ENCODE data around the gene DNAH1. TPM values are rescaled to one million over a fixed set of nuclear protein-coding genes. Genes with fewer than 3 reads are reported as not detected.

The DNAH1 gene
- total and polyA plus RNA-seq, 2 donors (not counting 1 experiment from before 2014, with no cell fraction given) = 47.2 to 59.2 TPM

DNA sequence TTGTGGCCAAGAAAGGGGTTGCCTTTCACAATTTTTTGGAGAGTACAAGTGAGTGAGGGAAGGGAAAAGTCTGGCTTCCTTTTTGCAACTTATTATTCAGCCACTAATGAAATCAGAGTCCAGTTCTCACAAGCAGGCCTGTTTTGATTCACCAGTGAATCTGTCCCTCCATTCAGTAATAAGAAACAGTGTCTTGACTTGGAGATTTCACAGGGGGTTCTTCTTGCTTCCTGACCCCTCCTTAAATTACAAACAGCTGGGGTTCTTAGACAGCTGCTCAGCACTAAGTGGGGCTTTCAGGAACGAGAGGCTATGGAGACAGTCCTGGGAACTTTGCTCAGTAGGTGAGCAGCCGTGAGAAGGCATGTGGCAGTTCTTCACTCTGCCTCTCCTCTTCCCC is 104.3 kb downstream of the DNAH1 start:
- ATAC-seq (ENCODE audit: low read depth) = no peak
- H3K9me3 Mint-ChIP-seq (ENCODE audit: insufficient read depth) = no peaks in the 10 kb centered on the region
- CTCF ChIA-PET = interaction anchor here (1.2 to 2.0 kb wide), 2 partner anchors 8 to 9 kb away, joined by 3 to 7 read pairs; no protein-coding TSS in a partner anchor

DNA sequence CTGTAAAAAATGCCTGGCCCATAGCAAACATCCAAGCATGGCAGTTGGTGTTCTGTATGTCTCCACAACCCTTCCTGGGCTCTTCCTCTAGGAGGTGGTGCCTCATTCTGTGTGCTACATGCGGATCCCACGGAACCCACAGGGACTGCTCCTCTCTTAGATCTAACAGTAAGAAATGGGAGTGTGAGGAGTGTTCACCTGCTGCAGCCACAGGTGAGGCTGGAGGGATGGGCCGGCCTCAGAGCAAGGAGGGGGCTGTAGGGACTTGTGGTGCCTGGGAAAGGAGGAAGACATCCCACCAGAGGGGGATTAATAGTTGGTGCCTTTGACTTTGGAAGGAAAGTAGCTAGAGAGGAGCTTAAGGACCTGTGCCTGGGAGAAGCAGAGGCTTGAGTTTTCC is 106.5 kb downstream of the DNAH1 start:
- Histone ChIP-seq H3K27ac (ENCODE audit: low read length in 2 of 2) (no peak overlapping the region), H3K9ac (ENCODE audit: low read length) (no peak overlapping the region), H4K20me1 (ENCODE audit: control insufficient read depth, insufficient read depth, low read length, poor library complexity, severe bottlenecking) (no peaks in the 10 kb centered on the region), H3K79me2 (ENCODE audit: control insufficient read depth, insufficient read depth, low read length) (no peaks in the 10 kb centered on the region), H3K36me3 (replicated peaks in 1 of 2; ENCODE audit: control extremely low read depth in 1 of 2, control insufficient read depth in 1 of 2, extremely low read depth in 1 of 2, insufficient read depth in 2 of 2, low read length in 1 of 2) (peaks cover 0 to 7% of the 10 kb centered on the region in 2 experiments), H3K4me1 (ENCODE audit: control insufficient read depth in 2 of 2, insufficient read depth in 2 of 2, low read length in 2 of 2) (no peaks in the 10 kb centered on the region), H3K4me3 (ENCODE audit: control extremely low read depth in 1 of 5, extremely low read depth in 1 of 5, insufficient read depth in 1 of 5, low read depth in 2 of 5, low read length in 4 of 5) (no peak overlapping the region), H2AFZ (ENCODE audit: insufficient read depth, low read depth, low read length, poor library complexity, severe bottlenecking) (no peak overlapping the region), H3K27me3 (replicated peaks in 1 of 4; ENCODE audit: control extremely low read depth in 1 of 4, control insufficient read depth in 3 of 4, insufficient read depth in 4 of 4, low read length in 3 of 4) (no peaks in the 10 kb centered on the region), H3K4me2 (replicated peaks; ENCODE audit: low read depth, low read length, poor library complexity, severe bottlenecking) (no peak overlapping the region), H3K9me3 (ENCODE audit: control extremely low read depth in 1 of 3, control insufficient read depth in 2 of 3, insufficient read depth in 1 of 3, low read length in 2 of 3) (no peaks in the 10 kb centered on the region)
- DNase-seq (no peak), ATAC-seq (ENCODE audit: low read depth) (no peak)
- WGBS (ENCODE audit: insufficient coverage) = 100% methylated on average over 3 of the region's 3 CpGs
- intact Hi-C loops (cut with micrococcal nuclease) = no loop called here
- Mint-ChIP-seq H3K27ac (no peak overlapping the region), H3K27me3 (no peaks in the 10 kb centered on the region), H3K4me3 (no peak overlapping the region), H3K9me3 (ENCODE audit: insufficient read depth) (no peaks in the 10 kb centered on the region), H3K4me1 (no peaks in the 10 kb centered on the region)
- TF ChIP-seq, protein P1, sequence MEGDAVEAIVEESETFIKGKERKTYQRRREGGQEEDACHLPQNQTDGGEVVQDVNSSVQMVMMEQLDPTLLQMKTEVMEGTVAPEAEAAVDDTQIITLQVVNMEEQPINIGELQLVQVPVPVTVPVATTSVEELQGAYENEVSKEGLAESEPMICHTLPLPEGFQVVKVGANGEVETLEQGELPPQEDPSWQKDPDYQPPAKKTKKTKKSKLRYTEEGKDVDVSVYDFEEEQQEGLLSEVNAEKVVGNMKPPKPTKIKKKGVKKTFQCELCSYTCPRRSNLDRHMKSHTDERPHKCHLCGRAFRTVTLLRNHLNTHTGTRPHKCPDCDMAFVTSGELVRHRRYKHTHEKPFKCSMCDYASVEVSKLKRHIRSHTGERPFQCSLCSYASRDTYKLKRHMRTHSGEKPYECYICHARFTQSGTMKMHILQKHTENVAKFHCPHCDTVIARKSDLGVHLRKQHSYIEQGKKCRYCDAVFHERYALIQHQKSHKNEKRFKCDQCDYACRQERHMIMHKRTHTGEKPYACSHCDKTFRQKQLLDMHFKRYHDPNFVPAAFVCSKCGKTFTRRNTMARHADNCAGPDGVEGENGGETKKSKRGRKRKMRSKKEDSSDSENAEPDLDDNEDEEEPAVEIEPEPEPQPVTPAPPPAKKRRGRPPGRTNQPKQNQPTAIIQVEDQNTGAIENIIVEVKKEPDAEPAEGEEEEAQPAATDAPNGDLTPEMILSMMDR (IDR thresholded peaks at IDR 0.05) = no peak
- no peak for TF ChIP-seq EZH2 (IDR thresholded peaks at IDR 0.05; ENCODE audit: borderline replicate concordance, insufficient read depth, low read depth, low read length, poor library complexity, severe bottlenecking)
- CTCF ChIA-PET = interaction anchor here (1.0 to 1.9 kb wide), 2 partner anchors 10 to 11 kb away, joined by 4 to 8 read pairs; no protein-coding TSS in a partner anchor
- POLR2A ChIA-PET = no interaction called here

More for the DNA sequence above, 104.3 kb downstream of the DNAH1 start:
- intact Hi-C loops (cut with micrococcal nuclease) = no loop called here
- Histone ChIP-seq H3K9ac (ENCODE audit: low read length) (no peak overlapping the region), H3K4me2 (replicated peaks; ENCODE audit: low read depth, low read length, poor library complexity, severe bottlenecking) (no peak overlapping the region), H3K9me3 (ENCODE audit: control extremely low read depth in 1 of 3, control insufficient read depth in 2 of 3, insufficient read depth in 1 of 3, low read length in 2 of 3) (no peaks in the 10 kb centered on the region), H2AFZ (ENCODE audit: insufficient read depth, low read depth, low read length, poor library complexity, severe bottlenecking) (no peak overlapping the region), H3K4me1 (ENCODE audit: control insufficient read depth in 2 of 2, insufficient read depth in 2 of 2, low read length in 2 of 2) (no peaks in the 10 kb centered on the region), H3K4me3 (ENCODE audit: control extremely low read depth in 1 of 5, extremely low read depth in 1 of 5, insufficient read depth in 1 of 5, low read depth in 2 of 5, low read length in 4 of 5) (no peak overlapping the region), H4K20me1 (ENCODE audit: control insufficient read depth, insufficient read depth, low read length, poor library complexity, severe bottlenecking) (no peaks in the 10 kb centered on the region), H3K27ac (ENCODE audit: low read length in 2 of 2) (no peak overlapping the region), H3K79me2 (ENCODE audit: control insufficient read depth, insufficient read depth, low read length) (no peaks in the 10 kb centered on the region), H3K27me3 (replicated peaks in 1 of 4; ENCODE audit: control extremely low read depth in 1 of 4, control insufficient read depth in 3 of 4, insufficient read depth in 4 of 4, low read length in 3 of 4) (no peaks in the 10 kb centered on the region), H3K36me3 (replicated peaks in 1 of 2; ENCODE audit: control extremely low read depth in 1 of 2, control insufficient read depth in 1 of 2, extremely low read depth in 1 of 2, insufficient read depth in 2 of 2, low read length in 1 of 2) (peaks cover 0 to 7% of the 10 kb centered on the region in 2 experiments)
- Mint-ChIP-seq H3K4me1 (peaks cover 2% of the 10 kb centered on the region), H3K27ac (no peak overlapping the region), H3K27me3 (no peaks in the 10 kb centered on the region), H3K4me3 (no peak overlapping the region)
- POLR2A ChIA-PET = no interaction called here
- no peak for DNase-seq
- TF ChIP-seq, protein P1 (IDR thresholded peaks at IDR 0.05) = no peak
- no peak for TF ChIP-seq EZH2 (IDR thresholded peaks at IDR 0.05; ENCODE audit: borderline replicate concordance, insufficient read depth, low read depth, low read length, poor library complexity, severe bottlenecking)
- 100% methylated on average over 2 of the region's 2 CpGs for WGBS (ENCODE audit: insufficient coverage)
